Femur (tissue), 1 donor: ENCODE measurements around the gene PPP2R2B.

Experiments
- DNase-seq: peaks from one replicate; pipeline ENCODE4 v3.0.0-alpha.2; 2017

Gene PPP2R2B

DNA sequence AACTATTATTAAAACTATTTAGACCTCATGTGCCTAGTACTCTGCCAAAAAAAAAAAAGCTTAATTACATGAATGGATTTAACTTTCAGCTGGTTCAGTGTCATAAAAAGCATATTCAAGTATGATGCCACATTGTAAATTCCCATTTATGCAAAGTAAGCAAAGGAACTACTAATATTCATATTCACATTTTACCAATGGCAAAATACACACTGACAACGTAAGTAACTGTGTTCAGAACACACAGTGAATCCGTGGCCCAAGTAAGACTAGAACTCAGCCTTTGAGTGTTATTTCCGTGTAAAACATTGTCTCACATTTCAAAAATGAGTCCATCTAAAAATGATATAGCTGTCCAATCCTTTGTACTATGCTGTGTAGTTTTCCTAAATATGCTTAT, 56.8 kb downstream of the PPP2R2B start:
- DNase-seq: no peak

GRCh38 chr5:146820987-146821386, 57.6 kb downstream of the PPP2R2B start:
- no peak for DNase-seq

DNA sequence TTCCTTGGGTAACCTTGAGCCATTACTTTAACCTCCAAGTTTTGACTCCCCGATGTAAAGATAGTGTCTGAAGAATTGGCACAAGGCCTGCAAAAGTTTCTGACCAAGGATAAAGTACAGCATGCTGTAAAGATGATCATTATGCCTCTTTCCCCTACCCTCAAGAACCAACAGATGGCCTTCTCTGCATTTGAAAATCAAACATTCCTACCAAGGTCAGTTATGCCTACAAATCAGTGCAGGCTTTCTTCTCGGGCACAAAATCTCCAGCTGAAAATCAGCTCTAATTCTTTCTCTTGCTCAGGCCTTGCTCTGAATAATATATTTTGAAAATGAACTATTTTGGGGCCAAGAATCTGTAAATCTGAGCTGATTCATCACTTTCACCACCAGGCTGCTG, 59.7 kb downstream of the PPP2R2B start:
- no peak for DNase-seq

DNA sequence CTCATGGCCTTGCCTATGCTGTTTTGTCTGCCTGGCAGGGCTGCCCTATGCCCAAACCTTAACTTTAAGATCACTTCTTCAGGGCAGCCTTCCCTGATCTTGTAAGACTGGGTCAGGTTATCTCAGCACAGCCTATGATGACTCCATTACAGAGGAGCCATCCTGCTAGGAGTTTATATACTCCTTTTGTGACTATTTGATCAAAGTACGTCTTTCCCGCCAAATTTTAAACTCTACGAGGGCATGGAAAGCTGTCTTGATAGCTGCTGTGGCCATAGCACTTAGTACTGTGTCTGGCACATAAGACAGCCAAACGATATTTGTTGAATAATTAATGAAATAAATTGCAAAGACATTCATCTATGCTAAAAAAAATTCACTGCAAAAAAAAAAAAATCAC, 60.6 kb downstream of the PPP2R2B start:
- no peak for DNase-seq

GRCh38 chr5:146816775-146817387, 61.7 kb downstream of the PPP2R2B start:
- DNase-seq: no peak

GRCh38 chr5:146815411-146815810, 63.1 kb downstream of the PPP2R2B start:
- no peak for DNase-seq

GRCh38 chr5:146813346-146814157, 65.0 kb downstream of the PPP2R2B start:
- DNase-seq: no peak

DNA sequence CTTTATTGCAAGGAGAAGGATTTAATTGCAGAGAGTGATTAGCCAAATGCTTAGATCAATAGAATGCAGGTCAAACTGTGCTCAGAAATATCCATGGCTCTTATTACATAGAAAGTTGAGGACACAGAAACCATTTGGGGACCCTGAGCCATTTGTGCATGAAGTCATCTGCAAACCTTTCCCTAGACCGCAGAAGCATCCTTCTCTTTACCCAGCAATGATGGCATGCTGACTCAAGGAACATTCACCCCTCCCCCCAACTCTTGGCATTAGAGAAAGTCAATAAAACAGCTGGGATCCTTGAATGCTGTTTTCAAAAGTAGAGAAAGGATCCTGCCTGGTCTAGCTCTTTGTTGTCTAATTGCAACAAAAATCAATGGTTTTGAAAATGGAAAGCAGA, 73.5 kb downstream of the PPP2R2B start:
- DNase-seq: no peak

DNA sequence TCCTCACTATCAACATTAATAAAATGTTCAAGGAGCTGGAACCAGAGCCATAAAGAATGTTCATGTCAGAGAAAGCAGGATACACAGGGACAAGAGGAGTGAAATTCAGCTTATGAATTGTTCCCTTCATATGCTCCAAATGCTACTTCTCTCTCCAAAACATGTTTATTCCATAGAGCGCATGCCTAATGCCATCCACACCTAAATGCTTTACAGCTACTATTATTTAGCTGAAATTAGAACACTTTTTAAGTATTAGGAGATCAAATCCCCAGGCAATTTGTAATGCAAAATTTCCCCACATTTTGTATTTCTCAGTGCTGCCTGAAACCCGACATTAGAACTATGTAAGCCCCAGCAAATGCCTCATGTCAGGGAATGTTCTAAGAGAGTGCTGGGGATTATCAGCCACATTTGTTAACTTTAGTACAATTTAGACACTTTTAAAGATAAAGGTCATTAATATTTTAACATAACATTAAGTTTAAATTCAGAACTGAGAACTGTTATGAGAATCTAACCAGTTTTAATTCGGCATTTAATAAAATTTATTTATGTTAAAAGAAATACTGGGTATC, 75.5 kb downstream of the PPP2R2B start:
- DNase-seq: no peak

GRCh38 chr5:146799671-146800070, 78.9 kb downstream of the PPP2R2B start:
- no peak for DNase-seq

- no peak for DNase-seq
These were observed 79.3 kb downstream of the PPP2R2B start for GRCh38 chr5:146799231-146799630.

- no peak for DNase-seq
These were observed 80.9 kb downstream of the PPP2R2B start for GRCh38 chr5:146797658-146798057.

GRCh38 chr5:146796911-146797310, 81.6 kb downstream of the PPP2R2B start:
- DNase-seq: no peak

- DNase-seq: no peak
These were observed 82.4 kb downstream of the PPP2R2B start for GRCh38 chr5:146796144-146796543.

GRCh38 chr5:146794326-146795029, 84.1 kb downstream of the PPP2R2B start:
- no peak for DNase-seq

DNA sequence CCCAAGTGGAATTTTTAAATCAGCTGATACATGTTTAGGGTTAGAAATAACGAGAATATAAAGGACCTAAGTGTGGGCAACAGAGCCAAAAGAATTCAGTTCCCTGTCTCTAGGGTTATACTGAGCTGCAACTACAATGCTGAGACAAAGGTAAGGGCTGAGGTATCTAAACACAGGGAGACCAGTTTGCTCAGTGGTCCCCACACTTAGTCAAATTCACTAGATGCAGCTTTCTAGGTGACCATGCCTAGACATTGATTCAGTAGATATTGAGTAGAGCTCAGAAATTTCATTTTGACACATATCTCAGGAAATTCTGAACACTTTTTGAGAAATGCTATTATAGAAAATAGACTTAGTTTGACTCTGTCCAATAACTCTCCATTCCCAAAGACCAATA, 84.8 kb downstream of the PPP2R2B start:
- DNase-seq: no peak

GRCh38 chr5:146791471-146791870, 87.1 kb downstream of the PPP2R2B start:
- DNase-seq: no peak

DNA sequence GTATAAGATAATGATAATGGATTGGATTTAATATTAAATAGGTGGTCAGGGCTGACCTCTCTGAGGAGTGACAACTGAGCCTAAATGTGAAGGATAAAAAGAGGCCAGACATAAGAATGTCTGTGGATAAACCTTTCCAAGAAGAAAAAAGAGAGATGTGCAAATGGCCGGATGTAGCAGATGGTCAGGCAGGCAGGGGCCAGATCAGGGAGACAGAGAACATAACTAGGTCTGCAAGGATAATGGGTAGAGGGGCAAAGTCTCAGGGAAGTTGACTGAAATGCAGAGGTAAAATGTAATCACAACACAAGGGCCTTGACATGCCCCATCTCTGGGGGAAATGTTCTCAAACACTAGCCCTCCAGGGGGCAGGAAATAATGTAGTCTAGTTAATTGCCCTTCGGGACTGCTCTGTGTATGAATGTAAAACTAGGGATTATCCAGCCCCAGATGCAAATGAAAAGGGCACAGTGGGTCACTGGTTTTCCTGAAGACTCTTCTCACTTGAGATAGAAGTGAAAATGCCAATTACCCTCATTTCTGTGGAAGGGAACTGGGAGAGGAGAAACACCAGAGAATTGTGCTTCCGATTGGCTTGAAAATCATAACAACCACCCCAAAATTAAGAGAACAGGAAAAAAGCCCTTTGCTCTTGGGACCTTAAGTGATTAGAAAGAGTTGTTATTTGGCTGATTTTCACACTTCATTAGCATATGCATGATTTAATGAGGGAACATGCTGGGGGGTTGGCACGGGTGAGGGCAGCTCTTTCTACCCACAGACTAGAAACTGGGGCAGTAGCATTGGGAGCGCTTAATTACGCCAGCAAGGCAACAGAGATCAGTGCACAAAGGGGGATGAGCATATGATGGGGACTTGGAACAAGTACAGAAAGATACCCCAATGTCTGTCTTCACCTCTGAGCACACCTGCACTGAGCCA, 88.6 kb downstream of the PPP2R2B start:
- DNase-seq: no peak

GRCh38 chr5:146788898-146789297, 89.7 kb downstream of the PPP2R2B start:
- DNase-seq: no peak

DNA sequence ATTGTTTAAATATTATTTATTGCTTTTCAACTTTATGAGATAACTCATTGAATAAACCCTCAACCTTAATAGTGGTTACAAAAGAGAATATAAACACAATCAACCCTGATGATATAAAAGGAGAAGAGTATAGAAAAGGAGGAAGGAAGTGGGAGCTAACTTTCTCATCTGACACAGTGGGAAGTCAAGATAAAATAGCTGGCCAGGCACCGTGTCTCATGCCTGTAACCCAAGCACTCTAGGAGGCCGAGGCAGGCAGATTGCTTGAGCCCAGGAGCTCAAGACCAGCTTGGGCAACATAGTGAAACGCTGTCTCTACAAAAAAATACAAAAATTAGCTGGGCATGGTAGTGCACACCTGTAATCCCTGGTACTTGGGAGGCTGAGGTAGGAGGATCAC, 93.5 kb downstream of the PPP2R2B start:
- no peak for DNase-seq

- DNase-seq: no peak
These were observed 97.4 kb downstream of the PPP2R2B start for GRCh38 chr5:146781157-146781556.

DNA sequence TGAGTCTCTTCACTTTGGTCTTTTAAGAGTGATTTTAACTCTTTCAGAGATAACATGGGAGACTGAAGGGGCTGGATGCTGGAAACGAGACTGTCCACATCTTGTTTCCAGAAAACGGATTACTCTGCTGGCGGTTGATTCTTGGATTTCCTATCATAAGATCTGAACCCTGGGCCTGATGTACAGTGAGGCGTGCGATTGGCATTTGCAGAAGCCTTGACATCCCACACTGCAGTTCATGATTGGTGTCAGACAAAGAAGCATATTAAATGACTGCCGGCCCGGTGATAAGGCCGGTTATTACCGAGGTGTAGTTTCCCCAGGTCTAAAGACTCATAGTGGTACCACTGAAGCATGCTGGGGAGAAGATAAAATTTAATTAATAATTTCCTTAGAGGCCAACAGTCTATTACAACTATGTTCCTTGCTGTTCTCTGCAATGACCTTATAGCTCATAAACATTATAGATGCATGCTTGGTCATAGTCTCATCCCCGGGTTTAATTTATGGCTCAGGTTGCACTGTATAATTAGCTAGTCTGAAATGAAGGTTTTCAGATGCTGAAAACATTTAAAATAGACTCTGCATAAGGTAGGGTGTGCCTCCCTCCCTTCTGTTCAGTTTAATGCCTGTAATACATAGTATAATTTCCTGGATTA, 99.2 kb downstream of the PPP2R2B start:
- DNase-seq: no peak
